ENCODE data around the gene KIF5A. TPM values are rescaled to one million over a fixed set of nuclear protein-coding genes. Genes with fewer than 3 reads are reported as not detected.

KIF5A gene
- total and polyA plus RNA-seq, 2 of the 4 experiments (the other 2 are of a cell fraction), result 0.15 to 0.18 TPM

DNA sequence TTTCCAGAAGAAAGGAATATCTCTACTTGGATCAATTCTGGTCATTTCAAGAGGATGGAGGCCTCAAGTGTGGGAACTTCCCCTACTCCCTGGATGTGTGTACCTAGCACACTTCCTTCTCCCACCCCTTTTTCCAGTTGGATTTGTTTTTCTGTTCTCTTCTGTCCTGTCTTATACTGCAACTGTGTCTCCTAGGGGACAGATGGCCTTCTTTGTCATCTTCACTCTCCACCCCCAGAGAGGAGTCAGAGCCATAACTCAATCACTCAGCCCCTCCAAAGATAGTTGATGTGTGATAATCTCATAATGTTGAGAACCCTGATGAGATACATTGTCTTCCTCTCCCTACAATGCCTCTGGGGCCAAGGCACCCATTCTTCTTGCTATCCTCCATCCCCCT, 52.7 kb downstream of the KIF5A start:
- no peaks in the 10 kb centered on the region for H3K9me3 ChIP-seq (ENCODE audit: control insufficient read depth, insufficient read depth, low read length)
- peaks cover 9 to 19% of the 10 kb centered on the region in 2 experiments for H3K79me1 ChIP-seq (ENCODE audit: low read depth in 1 of 2, low read length in 2 of 2)
- no peak overlapping the region for H2BK5ac ChIP-seq (ENCODE audit: low read depth, low read length, poor library complexity, severe bottlenecking)
- H4K8ac ChIP-seq (ENCODE audit: low read depth in 2 of 2, low read length in 2 of 2), result no peak overlapping the region
- no peak overlapping the region for H2BK20ac ChIP-seq (ENCODE audit: low read depth, low read length)
- intact Hi-C loops (cut with micrococcal nuclease), result no loop called here
- no peak overlapping the region for H3K14ac ChIP-seq (replicated peaks; ENCODE audit: low read depth, low read length)
- ChIA-PET CTCF (no interaction called here), POLR2A (ENCODE audit: unreplicated experiment) (no interaction called here)
- dilution Hi-C loops (cut with HindIII; ENCODE audit: low sequenced_read_pairs, unreplicated experiment), result no loop called here
- ATAC-seq (ENCODE audit: low read depth), result no peak
- H3K4me1 ChIP-seq (ENCODE audit: control insufficient read depth, insufficient read depth, low read length), result peaks cover 11% of the 10 kb centered on the region
- TF ChIP-seq RFX5 (IDR thresholded peaks at IDR 0.05; ENCODE audit: low read depth, low read length), result no peak
- TF ChIP-seq SMC3 (IDR thresholded peaks at IDR 0.05; ENCODE audit: low read depth, low read length), result no peak
- TF ChIP-seq MXI1 (IDR thresholded peaks at IDR 0.05; ENCODE audit: borderline replicate concordance, low read depth, low read length), result no peak
- no peak for TF ChIP-seq RCOR1 (IDR thresholded peaks at IDR 0.05; ENCODE audit: insufficient replicate concordance, low read length)
- TF ChIP-seq FOS (IDR thresholded peaks at IDR 0.05; ENCODE audit: low read depth, low read length), result no peak
- TF ChIP-seq NFE2L2 (IDR thresholded peaks at IDR 0.05; ENCODE audit: low read depth, low read length), result no peak
- no peak for TF ChIP-seq MAFK (IDR thresholded peaks at IDR 0.05; ENCODE audit: low read depth, low read length)
- no peak overlapping the region for H3K27ac ChIP-seq (ENCODE audit: insufficient read depth, low read length)
- H3K36me3 ChIP-seq (ENCODE audit: control insufficient read depth, insufficient read depth, low read length), result peaks cover 16% of the 10 kb centered on the region
- no peaks in the 10 kb centered on the region for H3K27me3 ChIP-seq (ENCODE audit: control insufficient read depth, insufficient read depth, low read length)
- no peak for DNase-seq
- no peak overlapping the region for H4K5ac ChIP-seq (ENCODE audit: low read depth, low read length)
- H2BK120ac ChIP-seq (ENCODE audit: low read depth, low read length), result no peak overlapping the region
- no peak overlapping the region for H3K9ac ChIP-seq (ENCODE audit: low read depth, low read length)
- H3K4ac ChIP-seq (ENCODE audit: low read depth, low read length), result no peak overlapping the region
- no peak overlapping the region for H2AK5ac ChIP-seq (ENCODE audit: low read depth, low read length)
- no peak overlapping the region for H2AK9ac ChIP-seq (replicated peaks; ENCODE audit: low read depth, low read length, poor library complexity)
- BruUV-seq (replicated peaks), result no TSS peak
- in situ Hi-C loops (cut with MboI; ENCODE audit: low sequenced_read_pairs), result no loop called here
- H3K18ac ChIP-seq (ENCODE audit: low read depth, low read length), result no peak overlapping the region
- no peak overlapping the region for H4K91ac ChIP-seq (ENCODE audit: insufficient read depth, low read depth, low read length)
- no peaks in the 10 kb centered on the region for H4K20me1 ChIP-seq (ENCODE audit: insufficient read depth, low read length)
- no peak overlapping the region for H3K4me2 ChIP-seq (ENCODE audit: low read depth, low read length)
- no peak overlapping the region for H2AFZ ChIP-seq (replicated peaks; ENCODE audit: low read length, poor library complexity)
- H3K56ac ChIP-seq (ENCODE audit: extremely low read depth, insufficient read depth, low read length), result no peak overlapping the region
- H2BK15ac ChIP-seq (ENCODE audit: low read depth, low read length), result no peak overlapping the region
- H3K4me3 ChIP-seq (ENCODE audit: insufficient read depth, low read depth, low read length), result no peak overlapping the region
- peaks cover 10% of the 10 kb centered on the region; the same call in 1 of the 2 replicates for H3K9me1 ChIP-seq (ENCODE audit: insufficient read depth, low read length)
- no peak overlapping the region for H3K23ac ChIP-seq (ENCODE audit: low read depth, low read length)
